ENCODE data around the gene ARID1B. TPM values are rescaled to one million over a fixed set of nuclear protein-coding genes. Genes with fewer than 3 reads are reported as not detected.

Gene ARID1B
- total RNA-seq, 1 experiment from 2014 or later, result 86.3 TPM

DNA sequence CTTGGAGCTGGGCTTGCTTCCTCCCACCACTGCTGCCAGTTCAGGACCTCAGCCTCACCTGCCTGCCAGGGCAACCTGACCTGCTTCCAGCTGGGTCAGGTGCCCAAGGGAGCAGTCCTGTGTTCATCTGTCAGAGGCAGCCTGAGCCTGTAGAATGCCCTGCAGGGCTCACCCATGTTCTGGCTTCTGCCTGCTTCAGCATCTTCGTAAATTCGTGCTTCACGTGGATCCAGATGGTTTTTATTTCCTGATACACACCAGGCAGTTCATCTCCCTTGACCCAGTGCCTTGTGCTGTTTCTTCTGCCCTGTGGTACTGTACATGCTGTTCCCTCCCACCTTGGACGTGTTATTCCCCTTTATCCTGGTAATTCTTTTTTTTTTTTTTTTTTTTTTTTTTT lies 50.2 kb downstream of the ARID1B start:
- Histone ChIP-seq H3K9me3 (ENCODE audit: low read depth, low read length, poor library complexity, severe bottlenecking) (no peaks in the 10 kb centered on the region), H3K36me3 (ENCODE audit: insufficient read depth, low read length, poor library complexity, severe bottlenecking) (peaks cover 6% of the 10 kb centered on the region), H3K27me3 (replicated peaks; ENCODE audit: insufficient read depth, low read depth, low read length, poor library complexity) (no peaks in the 10 kb centered on the region), H3K4me1 (ENCODE audit: insufficient read depth, low read length, poor library complexity, severe bottlenecking) (peaks cover 30% of the 10 kb centered on the region), H3K27ac (ENCODE audit: low read depth, low read length, poor library complexity, severe bottlenecking) (no peak overlapping the region), H3K4me3 (ENCODE audit: low read depth, low read length, poor library complexity, severe bottlenecking) (no peak overlapping the region)
- no TSS peak for BruUV-seq (replicated peaks)
- TF ChIP-seq, protein P1, sequence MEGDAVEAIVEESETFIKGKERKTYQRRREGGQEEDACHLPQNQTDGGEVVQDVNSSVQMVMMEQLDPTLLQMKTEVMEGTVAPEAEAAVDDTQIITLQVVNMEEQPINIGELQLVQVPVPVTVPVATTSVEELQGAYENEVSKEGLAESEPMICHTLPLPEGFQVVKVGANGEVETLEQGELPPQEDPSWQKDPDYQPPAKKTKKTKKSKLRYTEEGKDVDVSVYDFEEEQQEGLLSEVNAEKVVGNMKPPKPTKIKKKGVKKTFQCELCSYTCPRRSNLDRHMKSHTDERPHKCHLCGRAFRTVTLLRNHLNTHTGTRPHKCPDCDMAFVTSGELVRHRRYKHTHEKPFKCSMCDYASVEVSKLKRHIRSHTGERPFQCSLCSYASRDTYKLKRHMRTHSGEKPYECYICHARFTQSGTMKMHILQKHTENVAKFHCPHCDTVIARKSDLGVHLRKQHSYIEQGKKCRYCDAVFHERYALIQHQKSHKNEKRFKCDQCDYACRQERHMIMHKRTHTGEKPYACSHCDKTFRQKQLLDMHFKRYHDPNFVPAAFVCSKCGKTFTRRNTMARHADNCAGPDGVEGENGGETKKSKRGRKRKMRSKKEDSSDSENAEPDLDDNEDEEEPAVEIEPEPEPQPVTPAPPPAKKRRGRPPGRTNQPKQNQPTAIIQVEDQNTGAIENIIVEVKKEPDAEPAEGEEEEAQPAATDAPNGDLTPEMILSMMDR (conservative IDR thresholded peaks at IDR 0.05; ENCODE audit: low read depth, low read length), result no peak
- TF ChIP-seq EZH2 (IDR thresholded peaks at IDR 0.05; ENCODE audit: borderline replicate concordance, low read depth, low read length, poor library complexity, severe bottlenecking), result no peak
- intact Hi-C loops (cut with micrococcal nuclease; ENCODE audit: unreplicated experiment), result no loop called here
- ChIA-PET POLR2A (ENCODE audit: low non-redundant PET) (interaction anchor here (0.5 to 0.7 kb wide), 2 partner anchors 37 to 110 kb away, joined by 5 to 11 read pairs; no protein-coding TSS in a partner anchor), CTCF (interaction anchor here (0.6 to 0.7 kb wide), 2 partner anchors 21 to 455 kb away, joined by 5 to 11 read pairs; no protein-coding TSS in a partner anchor)
- peak; percentile 41 for DNase-seq (ENCODE audit: low spot score)

DNA sequence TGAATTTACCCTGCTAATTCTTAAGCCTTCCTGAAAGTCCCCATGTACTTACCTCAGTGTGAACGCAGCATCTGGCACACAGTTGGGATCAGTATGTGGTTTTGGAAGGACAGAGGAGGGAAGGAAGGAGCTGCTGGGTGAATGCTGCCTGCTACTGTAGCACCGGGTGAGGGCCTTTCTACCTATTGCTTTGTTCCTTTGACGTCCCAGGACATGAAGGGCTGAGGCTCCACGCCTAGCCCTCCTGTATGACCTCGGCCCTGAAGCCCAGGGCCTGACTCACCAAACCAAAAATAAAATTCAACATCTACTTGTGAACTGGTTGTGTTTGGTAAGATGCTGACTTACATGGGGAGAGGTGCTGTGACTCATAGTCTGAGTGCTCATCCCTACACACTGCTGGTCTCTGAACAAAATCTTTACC lies 51.1 kb downstream of the ARID1B start:
- Histone ChIP-seq H3K36me3 (ENCODE audit: insufficient read depth, low read length, poor library complexity, severe bottlenecking) (peaks cover 6% of the 10 kb centered on the region), H3K27me3 (replicated peaks; ENCODE audit: insufficient read depth, low read depth, low read length, poor library complexity) (no peaks in the 10 kb centered on the region), H3K27ac (ENCODE audit: low read depth, low read length, poor library complexity, severe bottlenecking) (no peak overlapping the region), H3K9me3 (ENCODE audit: low read depth, low read length, poor library complexity, severe bottlenecking) (no peaks in the 10 kb centered on the region), H3K4me1 (ENCODE audit: insufficient read depth, low read length, poor library complexity, severe bottlenecking) (peaks cover 36% of the 10 kb centered on the region), H3K4me3 (ENCODE audit: low read depth, low read length, poor library complexity, severe bottlenecking) (no peak overlapping the region)
- intact Hi-C loops (cut with micrococcal nuclease; ENCODE audit: unreplicated experiment), result no loop called here
- ChIA-PET POLR2A (ENCODE audit: low non-redundant PET) (no interaction called here), CTCF (interaction anchor here (0.6 to 0.7 kb wide), 2 partner anchors 21 to 454 kb away, joined by 5 to 11 read pairs; no protein-coding TSS in a partner anchor)
- no peak for DNase-seq (ENCODE audit: low spot score)
- BruUV-seq (replicated peaks), result no TSS peak
- TF ChIP-seq, protein P1 (conservative IDR thresholded peaks at IDR 0.05; ENCODE audit: low read depth, low read length), result no peak
- TF ChIP-seq EZH2 (IDR thresholded peaks at IDR 0.05; ENCODE audit: borderline replicate concordance, low read depth, low read length, poor library complexity, severe bottlenecking), result no peak

DNA sequence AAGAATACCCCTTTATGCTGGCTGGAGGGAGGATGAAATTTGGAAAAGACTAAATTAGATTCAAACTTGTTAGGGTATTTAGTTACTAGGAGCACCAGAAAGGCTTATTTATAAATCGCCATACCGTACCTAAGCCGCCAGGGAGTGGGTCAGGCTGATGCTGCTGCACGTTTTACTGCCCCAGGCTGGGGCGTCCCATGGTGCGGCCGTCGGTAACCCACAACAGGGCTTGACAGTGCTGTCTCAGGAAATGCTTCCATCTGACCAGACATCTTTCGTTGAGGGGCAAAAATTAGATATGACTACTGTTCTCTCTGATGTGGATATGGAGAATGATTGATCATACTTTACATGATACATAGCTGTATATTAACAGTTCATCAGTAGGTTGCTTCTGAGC lies 52.9 kb downstream of the ARID1B start:
- Histone ChIP-seq H3K4me3 (ENCODE audit: low read depth, low read length, poor library complexity, severe bottlenecking) (no peak overlapping the region), H3K36me3 (ENCODE audit: insufficient read depth, low read length, poor library complexity, severe bottlenecking) (peaks cover 6% of the 10 kb centered on the region), H3K27ac (ENCODE audit: low read depth, low read length, poor library complexity, severe bottlenecking) (no peak overlapping the region), H3K9me3 (ENCODE audit: low read depth, low read length, poor library complexity, severe bottlenecking) (no peaks in the 10 kb centered on the region), H3K4me1 (ENCODE audit: insufficient read depth, low read length, poor library complexity, severe bottlenecking) (peaks cover 32% of the 10 kb centered on the region), H3K27me3 (replicated peaks; ENCODE audit: insufficient read depth, low read depth, low read length, poor library complexity) (no peaks in the 10 kb centered on the region)
- CTCF ChIA-PET, result interaction anchor here (0.7 kb wide), 1 partner anchor 121 kb away, joined by 6 read pairs; no protein-coding TSS in a partner anchor
- POLR2A ChIA-PET (ENCODE audit: low non-redundant PET), result no interaction called here
- TF ChIP-seq, protein P1 (conservative IDR thresholded peaks at IDR 0.05; ENCODE audit: low read depth, low read length), result no peak
- TF ChIP-seq EZH2 (IDR thresholded peaks at IDR 0.05; ENCODE audit: borderline replicate concordance, low read depth, low read length, poor library complexity, severe bottlenecking), result no peak
- no peak for DNase-seq (ENCODE audit: low spot score)
- BruUV-seq (replicated peaks), result no TSS peak
- intact Hi-C loops (cut with micrococcal nuclease; ENCODE audit: unreplicated experiment), result no loop called here
